Transverse colon (tissue), 4 donors: ENCODE data around the gene DOCK10.

ENCODE experiments used
- CTCF ChIP-seq, 5 experiments: fragments of 200-600 bp in 3 of 5; fragments of 450-650 bp in 2 of 5; sonication (generic) in 3 of 5; IDR thresholded peaks; 1 replicate in 2 of 5; 2 replicates in 3 of 5; pipeline ENCODE4 v1.5.1; 2016 to 2017; ENCODE audit warnings: antibody characterized with exemption in 5 of 5, inconsistent platforms in 3 of 5, mild to moderate bottlenecking in 2 of 5, moderate library complexity in 1 of 5
- EP300 ChIP-seq: sonication (generic); formaldehyde crosslinking; IDR thresholded peaks from one replicate; pipeline ENCODE4 v1.6.1; 2017; ENCODE audit warnings: antibody characterized with exemption, low read depth
- POLR2A ChIP-seq: fragments of 450-650 bp; IDR thresholded peaks from one replicate; pipeline ENCODE4 v1.6.1; 2016; ENCODE audit warnings: antibody characterized with exemption, mild to moderate bottlenecking, moderate library complexity
- POLR2AphosphoS5 ChIP-seq, 3 donors: sonication (generic); formaldehyde crosslinking; IDR thresholded peaks; one replicate each; pipeline ENCODE4 v1.6.1; 2016; ENCODE audit warnings: antibody characterized with exemption in 3 of 3

- TF ChIP-seq CTCF (IDR thresholded peaks at IDR 0.05) (no peak), POLR2AphosphoS5 (IDR thresholded peaks at IDR 0.05) (no peak), POLR2A (no peak), EP300 (no peak)
Observed at GRCh38 chr2:224997802-224998201, 44.5 kb downstream of the DOCK10 start.
